CD4-positive, alpha-beta memory T cell (primary cell): ENCODE results near the gene CHRNA5. TPM values are rescaled to one million over a fixed set of nuclear protein-coding genes. Genes with fewer than 3 reads are reported as not detected.

Experiments used
- CTCF ChIA-PET: fragments of 350-600 bp; sonication (Branson Sonifier 250); formaldehyde crosslinking; loops from one replicate; lab custom pipeline; 2021; ENCODE audit warnings: inconsistent platforms; ENCODE audit not compliant: partially characterized antibody; lab: Charles Lee
- POLR2A ChIA-PET: fragments of 350-600 bp; sonication (Branson Sonifier 250); formaldehyde crosslinking; loops from one replicate; lab custom pipeline; 2021; ENCODE audit not compliant: partially characterized antibody; lab: Charles Lee
- DNase-seq, 5 donors: peaks; one replicate each; pipeline versions ENCODE4 v3.0.0 to v3.0.0-alpha.2; 2020 to 2022; ENCODE audit warnings: mixed read lengths in 1 of 5
- H3K27ac ChIP-seq: one replicate; pipeline ENCODE4 v1.7.0; 2013; ENCODE audit warnings: low read depth, low read length
- H3K27me3 ChIP-seq: 2 replicates; pipeline ENCODE4 v1.7.0; 2013; ENCODE audit warnings: mild to moderate bottlenecking, low read length, moderate library complexity; ENCODE audit not compliant: insufficient read depth
- H3K36me3 ChIP-seq: 2 replicates; pipeline ENCODE4 v1.7.0; 2013; ENCODE audit warnings: mild to moderate bottlenecking, low read length, moderate library complexity; ENCODE audit not compliant: insufficient read depth
- H3K4me1 ChIP-seq: 2 replicates; pipeline ENCODE4 v1.7.0; 2013; ENCODE audit warnings: mild to moderate bottlenecking, low read length, moderate library complexity; ENCODE audit not compliant: insufficient read depth
- H3K4me3 ChIP-seq, 2 donors: one replicate each; pipeline ENCODE4 v1.7.0; 2013; ENCODE audit warnings: low read length in 2 of 2, mild to moderate bottlenecking in 1 of 2
- H3K9me3 ChIP-seq, 2 donors: one replicate each; pipeline ENCODE4 v1.7.0; 2013; ENCODE audit warnings: low read length in 2 of 2, control low read depth in 1 of 2; ENCODE audit not compliant: control insufficient read depth in 1 of 2
- H3K27ac Mint-ChIP-seq, 7 donors: one replicate each; pipeline ENCODE4 v1.8.0; 2020 to 2021; ENCODE audit warnings: mixed read lengths in 7 of 7, mild to moderate bottlenecking in 6 of 7, inconsistent platforms in 3 of 7, moderate library complexity in 3 of 7
- H3K27me3 Mint-ChIP-seq, 2 donors: one replicate each; pipeline ENCODE4 v1.8.0; 2020 to 2021; ENCODE audit warnings: mixed read lengths in 2 of 2
- H3K36me3 Mint-ChIP-seq, 2 donors: one replicate each; pipeline ENCODE4 v1.8.0; 2020 to 2021; ENCODE audit warnings: mixed read lengths in 2 of 2, inconsistent platforms in 1 of 2, mild to moderate bottlenecking in 1 of 2
- H3K4me1 Mint-ChIP-seq, 4 donors: one replicate each; pipeline ENCODE4 v1.8.0; 2020 to 2021; ENCODE audit warnings: mixed read lengths in 4 of 4, mild to moderate bottlenecking in 1 of 4
- H3K4me3 Mint-ChIP-seq, 8 donors: one replicate each; pipeline ENCODE4 v1.8.0; 2020 to 2021; ENCODE audit warnings: mixed read lengths in 8 of 8, mild to moderate bottlenecking in 7 of 8, moderate library complexity in 6 of 8, inconsistent platforms in 3 of 8
- H3K9me3 Mint-ChIP-seq, 8 donors: one replicate each; pipeline ENCODE4 v1.8.0; 2020 to 2021; ENCODE audit warnings: mixed read lengths in 8 of 8, mild to moderate bottlenecking in 5 of 8, inconsistent platforms in 3 of 8, moderate library complexity in 1 of 8
- intact Hi-C: fragments of 100-400 bp; cut with micrococcal nuclease; formaldehyde crosslinking; loops from one replicate; pipeline ENCODE4 v1.15.1; 2023
- polyA plus RNA-seq, 2 donors: library from polyadenylated mRNA; unstranded; fragments of 300-500 nt; fragmentation: Illumina TruSeq; gene quantifications; one replicate each; pipeline ENCODE4 v1.2.3, GENCODE V29; 2021
- total RNA-seq, 2 experiments: library from RNA; stranded (reverse); gene quantifications; one replicate each; pipeline ENCODE4 v1.2.3, GENCODE V29; 2021

The CHRNA5 gene
- total and polyA plus RNA-seq, 4 experiments from 2014 or later: 0.07 to 1.6 (median 1.0) TPM

DNA sequence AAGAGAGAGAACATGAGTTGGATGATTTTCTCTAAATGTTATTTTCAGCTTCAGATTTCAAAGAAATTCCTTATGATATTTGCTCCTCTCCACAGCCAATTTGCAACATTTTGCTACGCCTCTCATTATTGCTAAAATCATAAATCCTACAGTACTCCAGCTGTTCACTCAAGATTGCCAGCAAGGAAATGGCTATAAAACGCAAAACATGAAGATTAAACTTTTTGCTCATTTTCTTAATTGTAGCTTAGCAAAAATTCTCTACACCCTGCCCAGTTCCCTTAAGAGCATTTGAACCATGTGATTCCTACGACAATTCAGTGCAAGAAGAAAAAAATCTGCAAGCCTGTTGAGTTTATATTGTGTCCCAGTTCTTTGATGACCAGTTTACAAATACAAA lies 48.7 kb downstream of the CHRNA5 start:
- no peak overlapping the region for H3K27ac ChIP-seq
- no peak for DNase-seq
- H3K4me3 Mint-ChIP-seq: no peak overlapping the region
- intact Hi-C loops: no loop called here
- no peaks in the 10 kb centered on the region for H3K36me3 ChIP-seq
- POLR2A ChIA-PET: no interaction called here
- no peak overlapping the region for H3K27ac Mint-ChIP-seq
- peaks cover 0 to 3% (median 0%) of the 10 kb centered on the region in 8 donors for H3K9me3 Mint-ChIP-seq
- no peak overlapping the region for H3K4me3 ChIP-seq
- H3K27me3 Mint-ChIP-seq: peaks cover 10 to 12% of the 10 kb centered on the region in 2 donors
- H3K4me1 Mint-ChIP-seq: peaks cover 0 to 9% (median 5%) of the 10 kb centered on the region in 4 donors
- H3K27me3 ChIP-seq: peaks cover 6% of the 10 kb centered on the region
- H3K36me3 Mint-ChIP-seq: no peaks in the 10 kb centered on the region
- H3K9me3 ChIP-seq: no peaks in the 10 kb centered on the region
- no peaks in the 10 kb centered on the region for H3K4me1 ChIP-seq
- CTCF ChIA-PET: no interaction called here

- Mint-ChIP-seq H3K4me3 (no peak overlapping the region), H3K9me3 (no peaks in the 10 kb centered on the region), H3K27ac (no peak overlapping the region), H3K27me3 (peaks cover 11 to 15% of the 10 kb centered on the region in 2 donors), H3K36me3 (no peaks in the 10 kb centered on the region), H3K4me1 (peaks cover 0 to 10% (median 6%) of the 10 kb centered on the region in 4 donors)
- ChIA-PET POLR2A (no interaction called here), CTCF (interaction anchor here (0.9 to 1.2 kb wide), 3 partner anchors 13 to 569 kb away, joined by 4 to 8 read pairs (median 5); no protein-coding TSS in a partner anchor)
- Histone ChIP-seq H3K9me3 (no peaks in the 10 kb centered on the region), H3K36me3 (no peaks in the 10 kb centered on the region), H3K27me3 (peaks cover 7% of the 10 kb centered on the region), H3K27ac (no peak overlapping the region), H3K4me1 (no peaks in the 10 kb centered on the region), H3K4me3 (no peak overlapping the region)
- intact Hi-C loops: no loop called here
- no peak for DNase-seq
Observed at GRCh38 chr15:78615151-78615589, 49.9 kb downstream of the CHRNA5 start.

DNA sequence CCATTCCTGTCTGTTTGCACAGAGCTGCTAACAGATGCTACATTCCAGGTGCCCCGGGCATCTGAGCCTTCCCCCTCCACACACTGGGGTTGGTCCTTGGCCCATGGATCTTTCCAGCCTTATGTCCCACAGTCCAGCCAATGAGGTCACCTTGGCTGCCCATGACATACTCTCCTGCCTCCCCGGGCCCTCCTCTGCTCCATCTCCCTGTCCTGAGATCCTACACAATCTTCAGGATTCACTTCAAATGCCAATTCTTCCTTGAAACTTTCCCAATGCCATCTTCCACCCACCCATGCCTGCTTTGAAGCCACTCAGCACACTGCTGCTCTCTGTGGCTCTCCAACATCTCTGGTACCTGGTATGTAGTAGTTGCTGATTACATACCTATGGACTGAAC lies 51.2 kb downstream of the CHRNA5 start:
- DNase-seq: no peak
- intact Hi-C loops: no loop called here
- Histone ChIP-seq H3K27me3 (peaks cover 7% of the 10 kb centered on the region), H3K4me1 (no peaks in the 10 kb centered on the region), H3K36me3 (no peaks in the 10 kb centered on the region), H3K27ac (no peak overlapping the region), H3K9me3 (no peaks in the 10 kb centered on the region), H3K4me3 (no peak overlapping the region)
- Mint-ChIP-seq H3K9me3 (no peaks in the 10 kb centered on the region), H3K4me3 (no peak overlapping the region), H3K27me3 (peaks cover 13 to 17% of the 10 kb centered on the region in 2 donors), H3K4me1 (peaks cover under 1 to 14% (median 8%) of the 10 kb centered on the region in 4 donors), H3K27ac (no peak overlapping the region), H3K36me3 (no peaks in the 10 kb centered on the region)
- ChIA-PET POLR2A (no interaction called here), CTCF (interaction anchor here (1.2 kb wide), 1 partner anchor 94 kb away, joined by 4 read pairs; no protein-coding TSS in a partner anchor)

DNA sequence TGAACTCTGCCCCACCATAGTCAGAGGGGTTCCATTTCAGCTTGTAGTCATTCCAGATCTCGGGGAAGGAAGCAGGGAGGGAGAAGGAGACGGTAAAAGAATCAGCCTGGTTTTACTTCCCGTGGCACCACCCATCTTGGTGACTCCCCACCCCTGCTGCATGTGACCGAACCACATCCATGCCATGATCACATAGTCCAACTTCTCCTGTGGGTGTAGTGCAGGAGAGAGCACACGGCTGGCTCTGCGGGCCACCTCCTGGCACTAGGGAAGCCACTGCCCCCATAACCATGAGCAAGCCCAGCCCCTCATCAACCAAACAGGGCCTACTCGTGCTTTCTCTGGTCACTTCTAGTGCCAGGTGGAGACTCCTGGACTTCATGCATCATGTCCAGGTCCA lies 51.8 kb downstream of the CHRNA5 start:
- POLR2A ChIA-PET: no interaction called here
- H3K27me3 ChIP-seq: peaks cover 7% of the 10 kb centered on the region
- H3K36me3 Mint-ChIP-seq: no peaks in the 10 kb centered on the region
- no peaks in the 10 kb centered on the region for H3K9me3 Mint-ChIP-seq
- H3K4me1 Mint-ChIP-seq: peaks cover 2 to 18% (median 10%) of the 10 kb centered on the region in 4 donors
- no peaks in the 10 kb centered on the region for H3K4me1 ChIP-seq
- H3K27ac ChIP-seq: no peak overlapping the region
- peaks cover 19 to 23% of the 10 kb centered on the region in 2 donors for H3K27me3 Mint-ChIP-seq
- H3K4me3 ChIP-seq: no peak overlapping the region
- no peak overlapping the region for H3K4me3 Mint-ChIP-seq
- DNase-seq: no peak
- intact Hi-C loops: no loop called here
- CTCF ChIA-PET: no interaction called here
- H3K27ac Mint-ChIP-seq: no peak overlapping the region
- H3K9me3 ChIP-seq: no peaks in the 10 kb centered on the region
- H3K36me3 ChIP-seq: no peaks in the 10 kb centered on the region

DNA sequence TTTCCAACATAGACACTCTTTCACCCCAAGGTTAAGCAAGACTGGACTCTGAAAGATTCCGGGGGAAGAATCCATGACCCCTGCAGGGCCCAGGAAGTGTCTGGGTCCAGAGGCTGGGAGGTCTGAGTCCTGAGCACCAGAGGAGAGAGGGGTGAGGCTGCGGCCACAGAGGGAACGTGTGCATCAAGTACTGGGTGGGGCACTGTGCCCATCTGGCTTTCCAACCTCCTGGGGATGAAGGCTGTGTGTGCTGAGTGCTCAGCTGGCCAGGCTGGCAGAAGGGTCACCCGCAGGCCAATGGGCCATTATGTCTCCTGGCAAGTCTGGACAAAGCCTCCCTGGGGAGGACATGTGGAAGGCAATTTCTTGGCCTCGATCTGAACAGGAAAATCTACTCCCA lies 52.2 kb downstream of the CHRNA5 start:
- Histone ChIP-seq H3K36me3 (no peaks in the 10 kb centered on the region), H3K4me3 (no peak overlapping the region), H3K27me3 (peaks cover 7% of the 10 kb centered on the region), H3K9me3 (no peaks in the 10 kb centered on the region), H3K27ac (no peak overlapping the region), H3K4me1 (no peaks in the 10 kb centered on the region)
- H3K27me3 Mint-ChIP-seq: peaks cover 23 to 26% of the 10 kb centered on the region in 2 donors
- no peak overlapping the region for H3K27ac Mint-ChIP-seq
- peaks cover 2 to 18% (median 10%) of the 10 kb centered on the region in 4 donors for H3K4me1 Mint-ChIP-seq
- POLR2A ChIA-PET: no interaction called here
- no peaks in the 10 kb centered on the region for H3K36me3 Mint-ChIP-seq
- DNase-seq: no peak
- no peak overlapping the region for H3K4me3 Mint-ChIP-seq
- intact Hi-C loops: no loop called here
- CTCF ChIA-PET: interaction anchor here (0.8 kb wide), 1 partner anchor 35 kb away, joined by 3 read pairs; no protein-coding TSS in a partner anchor
- H3K9me3 Mint-ChIP-seq: no peaks in the 10 kb centered on the region

GRCh38 chr15:78618064-78618463 lies 52.7 kb downstream of the CHRNA5 start:
- peaks cover 7% of the 10 kb centered on the region for H3K27me3 ChIP-seq
- POLR2A ChIA-PET: no interaction called here
- CTCF ChIA-PET: interaction anchor here (0.8 to 1.8 kb wide), 3 partner anchors 36 to 132 kb away, joined by 3 to 6 read pairs (median 5); no protein-coding TSS in a partner anchor
- no peak for DNase-seq
- H3K36me3 Mint-ChIP-seq: no peaks in the 10 kb centered on the region
- no peak overlapping the region for H3K4me3 Mint-ChIP-seq
- H3K27ac Mint-ChIP-seq: no peak overlapping the region
- no peak overlapping the region for H3K27ac ChIP-seq
- H3K4me1 ChIP-seq: no peaks in the 10 kb centered on the region
- intact Hi-C loops: loop anchor here (1.0 kb wide), 1 partner anchor 91 kb away; no protein-coding TSS in a partner anchor
- H3K9me3 ChIP-seq: no peaks in the 10 kb centered on the region
- no peaks in the 10 kb centered on the region for H3K9me3 Mint-ChIP-seq
- H3K27me3 Mint-ChIP-seq: peaks cover 27 to 30% of the 10 kb centered on the region in 2 donors
- H3K4me3 ChIP-seq: no peak overlapping the region
- no peaks in the 10 kb centered on the region for H3K36me3 ChIP-seq
- peaks cover 2 to 18% (median 10%) of the 10 kb centered on the region in 4 donors for H3K4me1 Mint-ChIP-seq

GRCh38 chr15:78618490-78618934 lies 53.2 kb downstream of the CHRNA5 start:
- peak; percentile 45 to 75 (median 60) for DNase-seq
- intact Hi-C loops: loop anchor here (1.0 kb wide), 1 partner anchor 91 kb away; no protein-coding TSS in a partner anchor
- Mint-ChIP-seq H3K9me3 (no peaks in the 10 kb centered on the region), H3K27me3 (peaks cover 31 to 34% of the 10 kb centered on the region in 2 donors), H3K36me3 (no peaks in the 10 kb centered on the region), H3K4me3 (peak overlapping the region in 3 of 8 donors; percentile 43 to 71 (median 55)), H3K4me1 (peaks cover 2 to 18% (median 10%) of the 10 kb centered on the region in 4 donors), H3K27ac (no peak overlapping the region)
- no peak overlapping the region for H3K27ac ChIP-seq
- peaks cover 7% of the 10 kb centered on the region for H3K27me3 ChIP-seq
- no peaks in the 10 kb centered on the region for H3K36me3 ChIP-seq
- H3K4me3 ChIP-seq: no peak overlapping the region
- ChIA-PET POLR2A (no interaction called here), CTCF (interaction anchor here (1.3 to 1.8 kb wide), 5 partner anchors 14 to 132 kb away, joined by 3 to 6 read pairs (median 5); no protein-coding TSS in a partner anchor)
- H3K4me1 ChIP-seq: no peaks in the 10 kb centered on the region
- no peaks in the 10 kb centered on the region for H3K9me3 ChIP-seq
